GM18499 (cell line): ENCODE results near the gene LCE4A.

Source experiments
- ATAC-seq: cut with Tn5 transposase; IDR thresholded peaks from one replicate; pipeline ENCODE4 v1.9.1; 2021; ENCODE audit warnings: moderate number of reproducible peaks; ENCODE audit not compliant: insufficient read depth, unreplicated experiment

LCE4A gene

DNA sequence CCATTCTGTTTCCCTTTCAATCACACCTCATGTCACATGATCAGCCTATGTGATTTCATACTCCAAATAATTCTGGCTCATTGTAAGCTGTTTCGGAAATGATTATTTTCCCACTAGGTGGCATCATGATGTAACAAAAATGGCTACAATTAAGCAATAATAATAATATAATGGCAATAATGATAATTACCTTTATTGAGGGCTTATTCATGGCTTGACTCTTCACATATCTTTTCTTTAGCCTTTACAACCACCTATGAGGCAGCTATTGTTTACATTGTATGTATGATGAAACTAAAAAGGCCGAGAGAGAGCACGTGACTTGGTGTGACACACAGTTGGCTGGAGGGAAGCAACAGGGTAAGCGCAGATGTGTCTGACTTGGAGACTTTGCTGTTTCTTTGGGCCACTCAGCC is 37.3 kb downstream of the LCE4A start:
- ATAC-seq = no peak

DNA sequence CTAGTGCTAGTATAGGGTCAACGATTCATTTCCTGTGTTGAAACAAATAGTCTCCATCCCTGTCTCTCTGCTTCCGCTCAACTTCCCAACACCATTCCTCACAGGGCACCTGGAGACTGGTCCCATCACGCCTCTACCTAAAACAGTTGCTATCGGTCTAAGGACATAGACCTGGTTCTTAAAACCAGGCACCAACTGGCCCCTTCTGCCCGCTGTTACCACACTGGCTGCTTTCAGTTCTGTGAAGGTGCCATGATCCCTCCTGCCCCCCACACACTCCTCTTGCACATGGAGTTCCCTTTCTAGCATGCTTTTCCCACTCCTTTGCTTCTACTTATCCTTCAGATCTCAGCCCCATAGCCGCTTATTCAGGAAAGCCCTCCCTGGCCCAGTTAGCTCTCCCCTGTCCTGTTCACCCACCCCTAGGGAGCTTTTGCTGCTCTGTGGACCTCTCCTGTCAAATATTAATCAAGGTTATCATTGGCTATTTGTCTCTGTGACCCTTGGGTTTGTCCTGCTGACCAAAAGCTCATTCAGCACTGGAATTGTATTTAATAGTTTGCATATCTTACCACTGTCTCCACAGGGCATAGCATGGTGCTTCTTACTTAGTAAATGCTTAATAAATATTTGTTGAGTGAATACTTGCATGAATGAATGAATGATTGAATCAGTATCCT is 37.9 kb downstream of the LCE4A start:
- no peak for ATAC-seq

DNA sequence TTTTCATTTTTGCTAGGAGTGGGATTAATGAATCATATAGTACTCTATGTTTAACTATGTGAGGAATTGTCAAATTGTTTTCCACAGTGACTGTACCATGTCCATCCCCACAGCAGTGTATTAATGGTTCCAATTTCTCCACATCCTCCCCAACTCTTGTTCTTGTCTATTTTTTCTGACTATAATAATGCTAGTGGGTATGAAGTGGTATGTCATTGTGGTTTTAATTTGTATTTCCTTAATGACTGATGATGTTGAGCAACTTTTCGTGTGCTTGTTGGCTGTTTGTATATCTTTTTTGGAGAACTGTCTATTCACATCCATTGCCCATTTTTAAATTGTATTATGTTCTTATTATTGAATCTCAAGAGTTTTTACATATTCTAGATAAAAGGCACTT is 39.9 kb downstream of the LCE4A start:
- no peak for ATAC-seq

DNA sequence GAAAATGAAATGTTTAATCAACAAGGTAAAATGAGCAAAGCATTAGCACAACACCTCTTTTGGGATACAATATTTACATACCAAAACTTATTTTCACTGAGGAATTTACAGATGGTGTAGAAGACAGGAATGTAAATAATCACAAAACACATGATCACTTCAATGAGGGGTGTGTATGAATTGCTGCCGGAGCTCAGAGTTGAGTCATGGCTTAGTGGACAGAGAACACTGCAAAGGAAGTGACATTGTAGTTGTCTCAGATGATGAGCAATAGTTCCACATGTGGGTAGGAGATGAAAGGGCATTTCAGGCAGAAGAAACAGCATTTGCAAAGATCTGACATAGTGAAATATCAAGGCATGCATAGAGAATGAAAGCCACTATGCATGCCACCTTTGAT is 44.3 kb downstream of the LCE4A start:
- ATAC-seq = no peak

DNA sequence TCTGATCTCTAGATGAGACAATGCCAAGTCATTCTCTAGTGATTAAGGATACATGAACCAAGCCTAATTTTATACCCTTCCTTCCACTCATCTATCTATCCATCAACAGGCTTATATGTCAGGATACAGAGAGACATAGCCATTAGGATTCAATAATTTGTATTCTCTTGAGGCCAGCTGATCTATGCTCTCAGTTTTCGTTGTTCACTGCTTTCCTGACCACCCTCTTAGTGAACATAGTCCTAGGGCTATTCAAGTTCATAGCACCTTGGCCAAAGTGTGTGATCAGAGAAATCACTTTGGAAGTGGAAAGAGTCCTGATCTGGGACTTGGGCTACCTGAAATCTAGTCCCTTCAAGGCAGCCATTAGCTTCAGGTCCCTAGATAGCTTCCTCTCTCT is 45.6 kb downstream of the LCE4A start:
- no peak for ATAC-seq

DNA sequence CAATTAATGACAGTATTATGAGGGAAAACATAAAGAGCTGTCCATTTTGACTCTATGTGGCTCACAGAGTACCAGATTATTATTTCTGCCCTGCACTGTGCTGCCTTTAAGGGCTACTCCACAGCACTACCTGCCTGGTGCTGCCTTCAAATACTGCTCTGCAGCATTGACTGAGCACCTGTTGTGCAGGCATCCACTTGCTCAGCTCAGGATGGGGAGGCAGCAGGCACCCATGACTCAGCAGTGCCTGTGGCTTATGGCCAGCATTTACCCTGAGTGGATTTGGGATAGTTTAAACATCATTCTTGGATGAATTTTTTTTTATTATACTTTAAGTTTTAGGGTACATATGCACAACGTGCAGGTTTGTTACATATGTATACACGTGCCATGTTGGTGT is 48.9 kb downstream of the LCE4A start:
- ATAC-seq = no peak

DNA sequence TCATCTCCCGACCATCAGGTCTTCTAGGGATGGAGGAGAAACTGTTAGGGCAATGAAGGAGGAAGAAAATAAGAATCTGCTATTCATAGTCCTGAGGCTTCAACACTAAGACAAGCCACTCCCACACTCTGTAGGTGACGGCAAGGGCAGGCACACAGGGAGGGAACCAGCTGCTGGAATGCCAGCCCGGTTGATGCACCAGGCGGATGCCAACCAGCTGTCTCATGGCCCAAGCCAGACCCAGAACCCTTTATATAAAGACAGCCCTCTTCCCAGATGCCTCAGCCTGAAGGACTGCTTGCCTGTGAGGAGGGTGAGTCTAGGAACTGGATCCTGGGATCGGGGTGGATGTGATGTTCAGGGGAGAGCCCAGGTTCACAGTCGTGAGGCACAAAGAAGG is 49.8 kb downstream of the LCE4A start, which contains the start of gene KPRP:
TSS of gene KPRP (plus strand) at position 279 of the 400 bp plus-strand sequence. CDS start 1,564 bp downstream, outside the sequence.
- ATAC-seq = no peak

DNA sequence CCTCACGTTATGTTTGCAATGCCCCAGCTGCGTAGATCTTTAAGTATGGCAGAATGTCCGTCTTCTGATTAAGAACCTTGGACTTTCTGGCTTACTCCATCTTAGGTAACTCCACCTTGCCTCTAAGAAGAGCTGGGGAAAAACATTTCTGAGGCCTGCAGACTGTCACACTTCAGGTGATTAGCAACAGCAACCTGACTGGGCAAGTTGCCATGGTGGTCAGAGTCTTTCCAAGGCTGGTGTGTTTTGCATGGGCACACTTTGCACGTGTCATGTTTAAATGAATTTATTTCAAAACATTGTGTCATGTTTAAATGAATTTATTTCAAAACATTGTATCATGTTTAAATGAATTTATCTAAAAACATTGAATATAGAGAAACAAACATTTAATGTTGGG is 50.7 kb downstream of the LCE4A start:
- ATAC-seq = no peak
